Stimulated activated CD8-positive, alpha-beta memory T cell treated with anti-CD3 and anti-CD28 coated beads, Interleukin-4, amount 100 ng/mL, for 4 hours (primary cell): ENCODE data around the gene KRTAP3-1.
"Not testable (repeated sequence)": the region's sequence is repeated elsewhere in the genome, so short reads cannot be mapped to it uniquely, and the experiment has no call there.

ENCODE experiments used
- DNase-seq, 2 donors: peaks; one replicate each; pipeline ENCODE4 v3.0.0-alpha.2; 2020; ENCODE audit warnings: low read depth in 2 of 2, low spot score in 1 of 2

KRTAP3-1 gene

GRCh38 chr17:41016578-41017215 lies 7.8 kb upstream of the KRTAP3-1 start:
- no peak for DNase-seq

GRCh38 chr17:41015454-41015853 lies 6.5 kb upstream of the KRTAP3-1 start:
- DNase-seq: no peak

DNA sequence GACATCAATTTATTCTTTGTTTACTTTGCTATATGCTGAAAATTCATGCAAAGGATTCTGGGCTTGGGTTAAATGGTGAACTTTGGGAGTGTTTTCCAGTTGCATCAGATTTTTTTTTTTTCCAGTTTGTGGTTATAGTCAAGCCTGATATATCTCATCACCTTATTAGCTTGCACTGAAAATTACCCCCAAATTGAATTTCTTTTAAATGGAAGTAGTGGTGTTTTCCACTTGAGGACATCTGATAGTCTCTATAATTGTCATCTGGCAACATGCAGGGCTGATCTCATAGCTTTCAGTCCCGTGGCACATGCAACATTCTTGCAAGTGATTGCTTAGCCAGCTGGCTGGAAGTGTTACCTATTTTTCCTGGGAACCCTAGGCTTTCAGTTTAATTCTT lies 4.7 kb upstream of the KRTAP3-1 start:
- no peak for DNase-seq

GRCh38 chr17:41013181-41013580 lies 4.3 kb upstream of the KRTAP3-1 start:
- DNase-seq: no peak

DNA sequence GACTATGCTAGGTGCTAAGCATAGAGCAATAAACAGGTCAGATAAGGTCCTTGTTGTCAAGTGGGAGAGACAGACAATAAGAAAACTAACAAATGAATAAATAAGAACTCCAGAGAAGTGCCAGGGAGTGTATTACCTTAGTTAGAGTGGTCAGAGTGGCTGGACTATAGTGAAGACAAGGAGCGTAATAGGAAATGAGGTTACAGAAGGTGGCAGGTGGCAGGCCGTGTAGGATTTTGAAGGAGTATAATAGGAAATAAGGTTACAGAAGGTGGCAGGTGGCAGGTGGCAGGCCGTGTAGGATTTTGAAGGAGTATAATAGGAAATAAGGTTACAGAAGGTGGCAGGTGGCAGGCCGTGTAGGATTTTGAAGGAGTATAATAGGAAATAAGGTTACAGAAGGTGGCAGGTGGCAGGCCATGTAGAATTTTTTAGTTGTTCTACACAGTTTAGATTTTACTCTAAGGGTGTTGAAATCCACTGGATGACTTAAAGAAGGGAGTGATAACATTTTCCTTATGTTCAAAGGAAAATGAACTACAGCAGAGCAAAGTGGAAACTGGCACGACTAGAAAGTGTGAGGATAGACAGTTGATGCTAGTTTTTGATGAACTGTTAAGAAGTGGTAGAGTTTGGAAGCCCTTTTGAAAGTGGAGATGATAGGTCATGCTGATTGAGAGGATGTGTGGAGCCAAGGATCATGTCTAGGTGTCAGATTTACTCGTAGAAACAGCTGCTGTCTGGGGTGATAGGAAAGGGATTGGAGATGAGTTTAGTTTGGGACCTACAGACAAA lies 3.6 kb upstream of the KRTAP3-1 start:
- DNase-seq: no peak

- DNase-seq: no peak
Observed at GRCh38 chr17:41010441-41010840, 1.5 kb upstream of the KRTAP3-1 start.

DNA sequence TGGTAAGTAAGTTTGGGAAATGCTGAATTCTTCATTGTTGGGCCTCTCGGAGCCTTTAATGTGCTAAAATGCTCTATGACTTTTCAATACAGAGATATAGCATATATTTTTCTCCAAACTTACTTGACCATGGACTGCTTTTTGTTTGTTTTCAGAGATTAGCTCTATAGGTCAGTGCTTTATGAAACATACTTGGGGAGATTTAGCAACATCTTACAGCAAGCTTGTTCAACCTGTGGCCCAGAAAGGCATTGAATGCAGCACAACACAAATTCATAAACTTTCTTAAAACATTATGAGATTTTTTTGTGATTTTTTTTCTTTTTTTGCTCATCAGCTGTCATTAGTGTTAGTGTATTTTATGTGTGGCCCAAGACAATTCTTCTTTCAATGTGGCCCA lies 1.0 kb upstream of the KRTAP3-1 start:
- no peak for DNase-seq

DNA sequence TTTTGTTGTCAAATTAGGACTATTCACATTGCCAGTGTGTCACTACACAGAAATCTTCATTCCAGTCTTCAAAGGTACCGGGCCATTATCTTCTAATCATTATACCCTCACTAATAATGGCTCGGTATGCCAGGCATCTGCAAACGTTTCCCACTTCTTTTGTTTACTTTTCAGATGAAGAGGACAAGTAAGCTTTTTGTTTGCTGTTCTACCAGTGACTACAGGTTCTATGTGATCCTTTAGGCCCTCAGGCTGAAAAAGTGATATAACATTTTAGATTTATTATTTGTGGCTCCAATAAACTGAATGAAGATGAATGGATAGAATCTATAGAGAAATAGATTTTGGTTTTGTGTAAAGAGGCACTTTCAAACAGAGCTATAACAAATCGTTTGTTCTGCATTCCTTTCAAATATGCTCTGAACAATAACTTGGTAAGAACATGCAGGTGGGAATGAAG lies 403 bp upstream of the KRTAP3-1 start:
- no peak for DNase-seq

DNA sequence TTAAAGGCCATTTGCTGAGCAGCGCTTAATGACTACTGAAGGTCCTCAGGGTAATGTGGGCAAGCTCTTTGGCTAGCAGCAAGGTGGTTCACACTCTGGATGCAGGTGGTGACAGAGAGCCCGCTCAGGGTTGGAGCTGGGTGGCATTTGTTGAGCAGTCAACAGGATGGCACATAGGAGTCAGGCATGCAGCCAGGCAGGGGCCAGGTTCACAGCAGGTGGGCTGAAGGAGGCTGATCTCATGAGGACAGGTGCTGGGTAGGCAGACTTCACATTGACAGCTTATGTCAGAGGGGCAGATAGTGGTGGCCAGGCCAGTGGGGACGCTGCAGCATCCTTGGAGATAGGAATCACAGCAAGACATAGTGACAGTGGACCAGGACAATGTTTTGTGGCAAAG lies 4.5 kb downstream of the KRTAP3-1 start:
- no peak for DNase-seq

GRCh38 chr17:41003926-41004325 lies 5.0 kb downstream of the KRTAP3-1 start:
- no peak for DNase-seq

DNA sequence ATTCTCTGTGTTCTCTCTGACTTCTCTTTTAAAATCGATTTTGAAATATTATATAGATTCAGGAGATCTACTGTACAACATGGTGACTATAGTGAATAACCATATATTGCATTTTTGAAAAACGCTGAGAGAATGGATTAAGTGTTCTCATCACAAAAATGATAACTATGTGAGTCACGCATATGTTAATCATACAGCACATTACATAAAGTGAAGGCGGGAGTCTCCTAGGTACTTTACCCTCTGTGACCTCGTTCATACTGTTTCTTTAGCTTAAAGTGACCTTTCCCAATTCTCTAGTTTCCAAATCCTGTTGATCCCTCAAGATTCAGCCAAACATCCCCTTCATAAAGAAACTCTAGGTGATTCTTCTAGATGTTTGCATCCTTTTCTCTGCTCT lies 6.1 kb downstream of the KRTAP3-1 start:
- DNase-seq: no peak

- DNase-seq: no peak
Observed at GRCh38 chr17:41001795-41002194, 7.1 kb downstream of the KRTAP3-1 start.

DNA sequence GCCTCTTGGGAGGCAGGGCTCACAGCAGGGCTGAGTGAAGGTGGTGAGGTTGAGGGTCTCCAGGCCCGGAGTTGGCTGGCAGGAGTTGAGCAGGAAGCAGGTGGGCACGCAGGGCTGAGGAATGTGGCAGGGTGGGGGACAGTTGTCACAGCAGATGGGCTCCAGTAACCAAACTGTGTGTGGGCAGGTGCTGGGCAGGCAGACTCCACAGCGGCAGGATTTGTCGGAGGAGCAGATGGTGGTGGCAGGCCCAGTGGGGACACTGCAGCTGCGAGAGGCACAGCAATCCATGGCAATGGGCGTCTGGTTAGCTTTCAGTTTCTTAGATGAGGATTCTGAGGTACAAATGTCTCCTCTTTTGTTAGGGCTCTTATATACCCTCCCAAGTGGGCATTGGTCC lies 9.4 kb downstream of the KRTAP3-1 start, which contains the start of gene KRTAP3-2:
Gene KRTAP3-2 (minus strand): TSS at position 344 of the 400 bp plus-strand sequence. CDS start 53 bp downstream, at position 291.
- DNase-seq: not testable (repeated sequence)

DNA sequence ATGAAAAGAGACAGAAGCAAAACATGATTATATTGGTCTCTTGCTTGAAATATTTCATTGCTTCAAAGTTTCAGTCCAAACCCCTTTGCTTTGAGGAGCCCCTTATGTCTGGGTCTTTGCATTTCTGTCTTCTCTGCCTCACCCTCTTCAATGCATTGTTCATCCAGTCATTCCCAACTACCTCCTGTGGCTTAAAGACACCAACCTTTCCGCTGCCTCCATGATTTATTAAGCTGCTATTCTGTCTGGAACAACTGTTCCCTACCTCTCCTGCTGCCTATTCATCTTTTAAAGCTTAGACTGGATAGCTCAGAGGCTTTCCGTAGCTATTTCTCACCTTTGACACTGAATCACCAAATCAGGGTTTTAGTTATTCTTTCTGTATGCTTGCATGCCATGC lies 11.6 kb downstream of the KRTAP3-1 start:
- DNase-seq: no peak

DNA sequence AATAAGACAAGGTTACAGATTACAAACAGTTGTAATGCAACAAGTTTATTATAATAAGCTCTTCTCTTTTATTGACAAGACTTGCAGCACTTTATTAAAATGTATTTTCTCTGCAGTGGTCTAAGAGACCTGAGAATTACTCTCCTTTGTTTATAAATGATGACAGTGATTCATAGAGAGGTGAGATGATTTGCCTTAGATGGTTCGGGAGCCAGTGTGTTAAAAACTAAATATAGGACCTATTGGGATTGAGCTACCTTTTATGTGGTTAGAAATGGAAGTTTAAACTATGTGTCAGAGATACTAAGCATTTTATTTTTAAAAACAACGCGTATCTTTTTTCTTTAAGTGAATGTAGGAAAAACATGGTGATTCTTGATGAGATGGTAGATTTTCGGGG lies 12.1 kb downstream of the KRTAP3-1 start:
- DNase-seq: no peak

DNA sequence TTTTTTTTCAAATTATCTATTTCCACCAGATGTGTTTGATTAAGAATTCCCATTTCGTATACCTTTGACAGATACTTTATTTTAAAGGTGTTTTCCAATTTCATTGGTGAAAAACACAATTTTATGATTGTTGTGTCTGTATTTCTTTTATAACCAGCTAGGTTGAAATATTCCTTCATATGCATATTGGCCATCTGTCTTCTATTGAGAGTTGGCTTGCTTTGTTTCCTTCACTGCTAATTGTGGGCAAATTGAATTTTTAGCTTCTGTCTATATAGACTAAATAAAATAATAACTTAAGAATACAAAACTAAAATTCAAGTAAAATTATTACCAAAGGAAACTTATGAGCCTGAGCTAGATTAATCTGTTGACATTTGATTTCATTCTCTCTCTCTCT lies 13.8 kb downstream of the KRTAP3-1 start:
- DNase-seq: no peak

GRCh38 chr17:40993839-40994238 lies 15.1 kb downstream of the KRTAP3-1 start, which contains the start of gene KRTAP3-3:
Gene KRTAP3-3, minus strand, starts transcription at chr17:40994164. Its CDS starts 67 bp downstream, at chr17:40994097.
- no peak for DNase-seq

GRCh38 chr17:40993084-40993483 lies 15.8 kb downstream of the KRTAP3-1 start:
- no peak for DNase-seq

DNA sequence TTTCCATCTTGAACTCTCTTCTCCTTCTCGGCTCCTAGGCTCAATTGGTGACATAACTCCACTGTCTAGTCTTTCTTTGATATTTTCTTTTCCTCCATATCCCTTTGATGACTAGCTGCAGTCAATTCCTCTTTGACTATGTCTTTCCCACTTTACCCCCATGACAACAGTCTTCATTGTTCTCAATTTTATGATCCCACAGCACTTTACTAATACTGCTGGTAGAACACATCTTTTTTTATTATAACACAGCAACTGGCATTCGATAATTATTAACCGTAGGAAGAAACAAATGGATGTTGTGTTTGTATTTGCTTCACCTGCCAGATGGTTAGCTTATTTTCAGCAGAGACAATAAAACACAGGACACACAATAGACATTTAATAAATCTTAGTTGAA lies 16.3 kb downstream of the KRTAP3-1 start:
- DNase-seq: no peak

DNA sequence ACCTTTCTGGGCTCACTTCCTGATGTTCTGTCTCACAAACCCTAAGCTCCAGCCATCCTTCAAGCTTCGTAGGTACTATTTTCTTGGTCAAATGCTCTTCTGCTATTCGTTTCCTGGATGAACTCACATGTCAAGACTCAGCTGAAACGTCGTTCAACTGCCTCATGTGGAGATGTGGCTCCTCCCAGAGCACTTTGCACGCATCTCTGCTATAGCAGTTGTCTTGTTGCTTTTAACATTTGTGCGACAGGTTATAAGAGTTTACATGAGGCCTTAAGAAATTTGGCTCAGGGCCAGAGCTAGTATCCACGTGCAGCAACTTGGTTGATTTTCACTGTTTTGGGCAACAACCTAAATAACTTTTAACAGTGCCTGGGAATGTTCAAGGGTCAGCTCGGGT lies 22.0 kb downstream of the KRTAP3-1 start:
- DNase-seq: no peak

GRCh38 chr17:40984226-40984625 lies 24.7 kb downstream of the KRTAP3-1 start, which contains the start of gene KRT40:
Gene KRT40, minus strand, starts transcription at chr17:40984326. Its CDS starts 53 bp downstream, at chr17:40984273.
- no peak for DNase-seq

- no peak for DNase-seq
Observed at GRCh38 chr17:40981115-40981514, 27.8 kb downstream of the KRTAP3-1 start.
